GM12878 (cell line): ENCODE results near the gene DNMBP. TPM values are rescaled to one million over a fixed set of nuclear protein-coding genes. Genes with fewer than 3 reads are reported as not detected.

Experiments used
- ATF7 ChIP-seq: fragments of 450-650 bp; IDR thresholded peaks from 2 replicates; pipeline ENCODE4 v1.6.1; 2016; ENCODE audit warnings: low read depth, mild to moderate bottlenecking
- BCL3 ChIP-seq: IDR thresholded peaks from 2 replicates; pipeline ENCODE4 v1.6.1; 2011; ENCODE audit warnings: borderline replicate concordance, low read depth, mild to moderate bottlenecking, moderate library complexity, low read length; ENCODE audit not compliant: insufficient read depth, poor library complexity, severe bottlenecking
- BCLAF1 ChIP-seq: fragments of 450-650 bp; IDR thresholded peaks from 2 replicates; pipeline ENCODE4 v1.6.1; 2017; ENCODE audit warnings: antibody characterized with exemption, mild to moderate bottlenecking, moderate library complexity
- GATAD2B ChIP-seq: fragments of 450-650 bp; conservative IDR thresholded peaks from 2 replicates; pipeline ENCODE4 v1.6.1; 2017; ENCODE audit warnings: low read depth, mild to moderate bottlenecking, moderate library complexity
- HDAC6 ChIP-seq: fragments of 200-600 bp; sonication (generic); IDR thresholded peaks from one replicate; pipeline ENCODE4 v1.8.0; 2017; ENCODE audit warnings: antibody characterized with exemption; ENCODE audit not compliant: unreplicated experiment
- NFXL1 ChIP-seq: fragments of 450-650 bp; IDR thresholded peaks from 2 replicates; pipeline ENCODE4 v1.6.1; 2017; ENCODE audit warnings: antibody characterized with exemption, mild to moderate bottlenecking, borderline replicate concordance
- NR2F1 ChIP-seq: fragments of 450-650 bp; conservative IDR thresholded peaks from 2 replicates; pipeline ENCODE4 v1.6.1; 2017; ENCODE audit warnings: mild to moderate bottlenecking
- POLR2AphosphoS5 ChIP-seq: IDR thresholded peaks from 2 replicates; pipeline ENCODE4 v1.6.1; 2011; ENCODE audit warnings: mild to moderate bottlenecking, low read length, inconsistent platforms
- RCOR1 ChIP-seq: conservative IDR thresholded peaks from 2 replicates; pipeline ENCODE4 v1.6.1; 2012; ENCODE audit warnings: low read depth, low read length, improper control_type of control experiment
- SIN3A ChIP-seq: IDR thresholded peaks from 2 replicates; pipeline ENCODE4 v1.6.1; 2012; ENCODE audit warnings: low read depth, low read length, improper control_type of control experiment
- SMAD1 ChIP-seq: fragments of 450-650 bp; IDR thresholded peaks from 2 replicates; pipeline ENCODE4 v1.6.1; 2018; ENCODE audit warnings: mild to moderate bottlenecking, low read depth; ENCODE audit not compliant: partially characterized antibody
- SRF ChIP-seq, 2 experiments: IDR thresholded peaks; 2 replicates each; pipeline ENCODE4 v1.6.1; 2011; ENCODE audit warnings: low read depth in 2 of 2, low read length in 2 of 2, mild to moderate bottlenecking in 1 of 2, moderate library complexity in 1 of 2
- SUZ12 ChIP-seq: fragments of 200-600 bp; sonication (generic); IDR thresholded peaks from one replicate; pipeline ENCODE4 v1.6.1; 2018; ENCODE audit warnings: antibody characterized with exemption, mild to moderate bottlenecking; ENCODE audit not compliant: unreplicated experiment
- TCF12 ChIP-seq: IDR thresholded peaks from 2 replicates; pipeline ENCODE4 v1.6.1; 2011; ENCODE audit warnings: low read depth, mild to moderate bottlenecking, low read length
- TCF7 ChIP-seq: IDR thresholded peaks from 2 replicates; pipeline ENCODE4 v1.6.1; 2014; ENCODE audit warnings: antibody characterized with exemption, borderline replicate concordance
- YY1 ChIP-seq: IDR thresholded peaks from 2 replicates; pipeline ENCODE4 v1.6.1; 2011; ENCODE audit warnings: low read depth, mild to moderate bottlenecking, low read length
- polyA plus RNA-seq, 11 experiments: library from polyadenylated mRNA; depleted of rRNA in 4 of 11; unstranded in 6 of 11; stranded (reverse) in 5 of 11; fragments of >200 nt; fragmentation: Nextera tagmentation in 4 of 11; fragmentation: Illumina TruSeq in 1 of 11; extraction: Ambion mirVana in 4 of 11; extraction: Trizol in 1 of 11; gene quantifications; 1 replicate in 1 of 11; 2 replicates in 10 of 11; pipeline versions ENCODE4 v1.2.1 to v1.2.3, GENCODE V29; 2011 to 2016; ENCODE audit warnings: inconsistent platforms in 2 of 11, missing spikeins in 2 of 11, low read depth in 1 of 11
- total RNA-seq, 4 experiments: library from RNA; depleted of rRNA in 3 of 4; stranded (reverse); fragments of >200 nt in 3 of 4; fragmentation: Illumina TruSeq in 1 of 4; extraction: Trizol in 1 of 4; gene quantifications; 2 replicates each; pipeline versions ENCODE4 v1.2.1 to v1.2.3, GENCODE V29; 2013 to 2021
- TF ChIP-seq, protein P1 (sequence below), 3 experiments: IDR thresholded peaks in 2 of 3; conservative IDR thresholded peaks in 1 of 3; 2 replicates each; pipeline ENCODE4 v1.5.1; 2011; ENCODE audit warnings: low read depth in 3 of 3, low read length in 3 of 3, mild to moderate bottlenecking in 3 of 3, control low read depth in 2 of 3, moderate library complexity in 2 of 3, inconsistent platforms in 1 of 3, mixed read lengths in 1 of 3; ENCODE audit not compliant: control insufficient read depth in 2 of 3, insufficient read depth in 1 of 3; ENCODE audit errors: extremely low read depth in 1 of 3
- TF ChIP-seq, protein P2 (sequence below): fragments of 450-650 bp; IDR thresholded peaks from 2 replicates; pipeline ENCODE4 v1.6.1; 2018; ENCODE audit warnings: mild to moderate bottlenecking, low read depth, moderate library complexity; ENCODE audit not compliant: partially characterized antibody
- TF ChIP-seq, protein P3 (sequence below): fragments of 450-650 bp; conservative IDR thresholded peaks from 2 replicates; pipeline ENCODE4 v1.6.1; 2017; ENCODE audit warnings: mild to moderate bottlenecking, moderate library complexity

The DNMBP gene
- total and polyA plus RNA-seq, 10 of the 15 experiments (the other 5 are each of a cell fraction or from before 2014, with no cell fraction given): 7.1 to 45.0 (median 22.0) TPM

GRCh38 chr10:100014071-100014762, 4.5 kb upstream of the DNMBP start (continued):
- TF ChIP-seq, protein P1, sequence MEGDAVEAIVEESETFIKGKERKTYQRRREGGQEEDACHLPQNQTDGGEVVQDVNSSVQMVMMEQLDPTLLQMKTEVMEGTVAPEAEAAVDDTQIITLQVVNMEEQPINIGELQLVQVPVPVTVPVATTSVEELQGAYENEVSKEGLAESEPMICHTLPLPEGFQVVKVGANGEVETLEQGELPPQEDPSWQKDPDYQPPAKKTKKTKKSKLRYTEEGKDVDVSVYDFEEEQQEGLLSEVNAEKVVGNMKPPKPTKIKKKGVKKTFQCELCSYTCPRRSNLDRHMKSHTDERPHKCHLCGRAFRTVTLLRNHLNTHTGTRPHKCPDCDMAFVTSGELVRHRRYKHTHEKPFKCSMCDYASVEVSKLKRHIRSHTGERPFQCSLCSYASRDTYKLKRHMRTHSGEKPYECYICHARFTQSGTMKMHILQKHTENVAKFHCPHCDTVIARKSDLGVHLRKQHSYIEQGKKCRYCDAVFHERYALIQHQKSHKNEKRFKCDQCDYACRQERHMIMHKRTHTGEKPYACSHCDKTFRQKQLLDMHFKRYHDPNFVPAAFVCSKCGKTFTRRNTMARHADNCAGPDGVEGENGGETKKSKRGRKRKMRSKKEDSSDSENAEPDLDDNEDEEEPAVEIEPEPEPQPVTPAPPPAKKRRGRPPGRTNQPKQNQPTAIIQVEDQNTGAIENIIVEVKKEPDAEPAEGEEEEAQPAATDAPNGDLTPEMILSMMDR (IDR thresholded peaks at IDR 0.05 in 2 of 3, conservative IDR thresholded peaks at IDR 0.05 in 1 of 3; ENCODE audit: control insufficient read depth in 2 of 3, extremely low read depth in 1 of 3, insufficient read depth in 1 of 3, low read depth in 3 of 3, low read length in 3 of 3): no peak
- TF ChIP-seq, protein P2, sequence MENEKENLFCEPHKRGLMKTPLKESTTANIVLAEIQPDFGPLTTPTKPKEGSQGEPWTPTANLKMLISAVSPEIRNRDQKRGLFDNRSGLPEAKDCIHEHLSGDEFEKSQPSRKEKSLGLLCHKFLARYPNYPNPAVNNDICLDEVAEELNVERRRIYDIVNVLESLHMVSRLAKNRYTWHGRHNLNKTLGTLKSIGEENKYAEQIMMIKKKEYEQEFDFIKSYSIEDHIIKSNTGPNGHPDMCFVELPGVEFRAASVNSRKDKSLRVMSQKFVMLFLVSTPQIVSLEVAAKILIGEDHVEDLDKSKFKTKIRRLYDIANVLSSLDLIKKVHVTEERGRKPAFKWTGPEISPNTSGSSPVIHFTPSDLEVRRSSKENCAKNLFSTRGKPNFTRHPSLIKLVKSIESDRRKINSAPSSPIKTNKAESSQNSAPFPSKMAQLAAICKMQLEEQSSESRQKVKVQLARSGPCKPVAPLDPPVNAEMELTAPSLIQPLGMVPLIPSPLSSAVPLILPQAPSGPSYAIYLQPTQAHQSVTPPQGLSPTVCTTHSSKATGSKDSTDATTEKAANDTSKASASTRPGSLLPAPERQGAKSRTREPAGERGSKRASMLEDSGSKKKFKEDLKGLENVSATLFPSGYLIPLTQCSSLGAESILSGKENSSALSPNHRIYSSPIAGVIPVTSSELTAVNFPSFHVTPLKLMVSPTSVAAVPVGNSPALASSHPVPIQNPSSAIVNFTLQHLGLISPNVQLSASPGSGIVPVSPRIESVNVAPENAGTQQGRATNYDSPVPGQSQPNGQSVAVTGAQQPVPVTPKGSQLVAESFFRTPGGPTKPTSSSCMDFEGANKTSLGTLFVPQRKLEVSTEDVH: no peak
- no peak for TF ChIP-seq SUZ12
- no peak for TF ChIP-seq SMAD1
- TF ChIP-seq SRF (IDR thresholded peaks at IDR 0.05; ENCODE audit: low read depth in 2 of 2, low read length in 2 of 2): no peak
- TF ChIP-seq GATAD2B: no peak
- TF ChIP-seq BCL3: peak; percentile 95
- no peak for TF ChIP-seq POLR2AphosphoS5
- TF ChIP-seq, protein P3, sequence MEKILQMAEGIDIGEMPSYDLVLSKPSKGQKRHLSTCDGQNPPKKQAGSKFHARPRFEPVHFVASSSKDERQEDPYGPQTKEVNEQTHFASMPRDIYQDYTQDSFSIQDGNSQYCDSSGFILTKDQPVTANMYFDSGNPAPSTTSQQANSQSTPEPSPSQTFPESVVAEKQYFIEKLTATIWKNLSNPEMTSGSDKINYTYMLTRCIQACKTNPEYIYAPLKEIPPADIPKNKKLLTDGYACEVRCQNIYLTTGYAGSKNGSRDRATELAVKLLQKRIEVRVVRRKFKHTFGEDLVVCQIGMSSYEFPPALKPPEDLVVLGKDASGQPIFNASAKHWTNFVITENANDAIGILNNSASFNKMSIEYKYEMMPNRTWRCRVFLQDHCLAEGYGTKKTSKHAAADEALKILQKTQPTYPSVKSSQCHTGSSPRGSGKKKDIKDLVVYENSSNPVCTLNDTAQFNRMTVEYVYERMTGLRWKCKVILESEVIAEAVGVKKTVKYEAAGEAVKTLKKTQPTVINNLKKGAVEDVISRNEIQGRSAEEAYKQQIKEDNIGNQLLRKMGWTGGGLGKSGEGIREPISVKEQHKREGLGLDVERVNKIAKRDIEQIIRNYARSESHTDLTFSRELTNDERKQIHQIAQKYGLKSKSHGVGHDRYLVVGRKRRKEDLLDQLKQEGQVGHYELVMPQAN: no peak
- no peak for TF ChIP-seq HDAC6
- TF ChIP-seq NR2F1: no peak
- TF ChIP-seq TCF7: no peak; the same call in 1 of the 2 replicates
- TF ChIP-seq NFXL1: no peak
- TF ChIP-seq BCLAF1: no peak
- peak; percentile 87 for TF ChIP-seq YY1
- TF ChIP-seq SIN3A: no peak
- TF ChIP-seq TCF12: peak; percentile 88
- peak; percentile 60; the same call in 1 of the 2 replicates for TF ChIP-seq ATF7
- no peak for TF ChIP-seq RCOR1
